Activated T-cell treated with anti-CD3 and anti-CD28 coated beads for 4 hours (primary cell): ENCODE results near the gene CENPE.

ENCODE experiments used
- DNase-seq: peaks from one replicate; pipeline ENCODE4 v3.0.0-alpha.2; 2020

The CENPE gene

DNA sequence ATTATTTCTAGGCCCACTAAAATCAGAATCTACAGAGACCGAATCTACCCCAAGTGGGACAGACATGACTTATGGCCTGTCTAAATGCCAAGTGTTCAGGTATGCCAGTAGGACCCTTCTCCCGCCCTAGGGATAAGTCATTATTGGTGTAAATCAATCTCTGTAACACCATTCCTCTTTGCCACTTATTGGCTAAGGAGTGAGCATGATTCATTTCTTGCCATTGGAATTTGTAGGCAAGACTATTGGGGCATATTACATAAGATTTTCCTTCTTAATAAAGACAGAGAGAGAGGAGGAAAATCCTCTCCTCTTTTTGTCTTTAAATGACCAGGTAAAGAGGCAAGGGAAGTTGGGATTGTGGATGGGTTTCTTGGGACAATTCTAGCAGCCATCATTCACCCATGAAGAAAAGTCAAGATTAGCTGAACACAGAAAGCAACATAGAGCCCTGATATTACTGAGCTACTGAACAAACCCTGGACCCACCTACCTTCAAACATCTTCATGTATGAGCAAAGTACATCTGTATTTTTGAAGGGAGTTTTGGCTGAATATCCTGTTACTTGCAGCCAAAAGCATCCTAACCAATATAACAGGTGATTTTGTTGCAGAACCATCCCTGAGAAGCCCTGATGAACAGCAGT is 124.2 kb downstream of the CENPE start:
- no peak for DNase-seq

DNA sequence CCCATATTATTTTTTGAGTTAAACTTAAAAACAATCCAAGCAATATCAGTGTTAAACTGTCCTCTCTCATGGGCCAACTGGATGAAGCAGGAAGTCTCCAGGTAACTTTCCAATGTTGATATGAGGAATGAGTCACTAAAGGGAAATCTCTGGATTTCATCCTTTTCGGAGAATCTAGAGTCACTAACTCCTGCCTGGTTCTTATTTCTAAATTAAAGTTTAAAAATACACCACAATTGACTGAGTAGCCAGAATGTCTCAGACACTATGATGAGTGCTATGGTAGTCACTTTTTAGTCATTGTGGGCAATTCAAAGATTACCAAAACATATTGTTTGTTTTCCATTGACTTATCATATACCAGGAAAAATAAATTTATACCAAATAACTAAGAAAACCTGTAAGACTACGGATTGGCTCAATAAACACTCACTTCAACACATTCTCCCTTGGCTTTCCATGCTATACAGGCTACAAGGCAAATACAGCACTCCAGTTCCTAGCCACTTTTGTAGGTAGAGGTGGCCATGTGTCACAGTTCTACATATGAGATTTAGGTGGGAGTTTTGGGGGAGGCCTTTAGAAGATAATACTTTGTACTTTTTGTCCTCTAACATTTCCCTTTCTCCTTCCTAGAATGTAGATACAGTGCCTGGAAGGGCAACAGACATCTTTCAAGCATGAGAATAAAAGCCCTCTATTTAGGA is 130.1 kb downstream of the CENPE start:
- no peak for DNase-seq

DNA sequence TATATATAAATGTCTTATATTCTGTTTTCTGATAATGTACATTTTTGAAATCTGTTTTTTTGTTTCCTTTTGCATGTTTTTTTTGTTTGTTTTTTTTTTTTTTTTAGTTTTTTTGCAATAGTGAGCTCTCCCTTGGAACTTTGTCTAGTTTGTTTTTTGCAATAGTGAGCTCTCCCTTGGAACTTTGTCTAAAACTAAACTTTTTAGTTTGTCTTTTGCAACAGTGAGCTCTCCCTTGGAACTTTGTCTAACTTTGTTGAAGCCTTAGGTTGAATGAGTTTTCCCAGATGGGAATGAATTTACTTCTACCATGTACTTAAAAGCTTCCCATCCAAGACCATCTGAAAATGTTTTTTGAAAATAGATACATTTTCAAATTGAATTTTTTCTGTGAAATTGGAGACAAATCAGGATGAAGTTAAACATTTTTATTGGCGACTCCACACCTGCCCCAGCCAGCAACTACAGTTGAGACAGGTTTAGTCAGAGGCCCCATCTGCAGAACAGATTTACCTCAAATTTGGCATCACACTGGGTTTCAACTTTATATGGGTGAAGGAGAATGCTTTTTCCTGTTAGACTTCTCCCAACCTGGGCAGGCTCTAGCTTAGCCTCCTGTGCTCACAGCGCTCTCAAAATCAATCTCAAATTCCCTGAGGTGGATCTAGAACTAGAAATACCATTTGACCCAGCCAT is 137.5 kb downstream of the CENPE start:
- no peak for DNase-seq
